Measurements from ENCODE around the gene TNFRSF12A. TPM values are rescaled to one million over a fixed set of nuclear protein-coding genes. Genes with fewer than 3 reads are reported as not detected.

TNFRSF12A gene
- total and polyA plus RNA-seq, 9 of the 15 experiments (the other 6 are each of a cell fraction or from before 2014, with no cell fraction given), result 0.41 to 61.8 (median 26.5) TPM

GRCh38 chr16:3015865-3016521, 4.2 kb upstream of the TNFRSF12A start (continued):
- TF ChIP-seq MBD2 (IDR thresholded peaks at IDR 0.05; ENCODE audit: borderline replicate concordance, low read depth), result no peak
- TF ChIP-seq MXI1 (IDR thresholded peaks at IDR 0.05; ENCODE audit: low read depth, low read length), result no peak
- no peak for TF ChIP-seq NR2C1 (IDR thresholded peaks at IDR 0.05)
- no peak for TF ChIP-seq NR2C1 (tag; IDR thresholded peaks at IDR 0.05)
- TF ChIP-seq RERE (CRISPR knock-in tag; IDR thresholded peaks at IDR 0.05; ENCODE audit: borderline replicate concordance), result no peak
- TF ChIP-seq ZNF699 (CRISPR knock-in tag; IDR thresholded peaks at IDR 0.05; ENCODE audit: insufficient replicate concordance), result no peak
- TF ChIP-seq BRF1 (IDR thresholded peaks at IDR 0.05; ENCODE audit: borderline replicate concordance, extremely low read depth, insufficient read length), result no peak
- no peak for TF ChIP-seq ARID3B (CRISPR knock-in tag; IDR thresholded peaks at IDR 0.05; ENCODE audit: borderline replicate concordance)
- no peak for TF ChIP-seq TBL1XR1 (IDR thresholded peaks at IDR 0.05; ENCODE audit: low read length in 2 of 2)
- no peak for TF ChIP-seq IFI16 (CRISPR knock-in tag; IDR thresholded peaks at IDR 0.05)
- TF ChIP-seq CHD4 (IDR thresholded peaks at IDR 0.05; ENCODE audit: insufficient read depth, insufficient replicate concordance, low read depth, low read length, poor library complexity, severe bottlenecking), result no peak
- no peak for TF ChIP-seq SMAD4 (CRISPR knock-in tag; conservative IDR thresholded peaks at IDR 0.05)
- no peak for TF ChIP-seq ZNF444 (CRISPR knock-in tag; IDR thresholded peaks at IDR 0.05)
- no peak for TF ChIP-seq RBM25 (IDR thresholded peaks at IDR 0.05; ENCODE audit: low read depth, low read length, severe bottlenecking)
- TF ChIP-seq TEAD2 (tag; IDR thresholded peaks at IDR 0.05), result no peak
- TF ChIP-seq ZNF639 (CRISPR knock-in tag; conservative IDR thresholded peaks at IDR 0.05 in 1 of 2, IDR thresholded peaks at IDR 0.05 in 1 of 2), result no peak
- no peak for TF ChIP-seq NCOA2 (IDR thresholded peaks at IDR 0.05; ENCODE audit: partially characterized antibody in 2 of 2)
- TF ChIP-seq CHCHD3 (CRISPR knock-in tag; IDR thresholded peaks at IDR 0.05), result no peak
- no peak for TF ChIP-seq MEF2A (IDR thresholded peaks at IDR 0.05; ENCODE audit: control insufficient read depth, low read depth, low read length)
- no peak for TF ChIP-seq ZKSCAN8 (CRISPR knock-in tag; IDR thresholded peaks at IDR 0.05)

All from K562 (cell line).